ENCODE measurements around the gene CFAP44.

CFAP44 gene

GRCh38 chr3:113438224-113438623 is 3.1 kb downstream of the CFAP44 start:
- no peak overlapping the region for H3K4me3 ChIP-seq (ENCODE audit: low read depth in 1 of 2, low read length in 2 of 2)
- no peak overlapping the region for H3K27ac ChIP-seq (ENCODE audit: low read length)
- H3K4me1 ChIP-seq (ENCODE audit: control insufficient read depth in 1 of 2, insufficient read depth in 2 of 2, low read length in 2 of 2): no peaks in the 10 kb centered on the region
- H3K36me3 ChIP-seq (ENCODE audit: control insufficient read depth in 1 of 2, insufficient read depth in 2 of 2, low read length in 2 of 2): no peaks in the 10 kb centered on the region
- no peaks in the 10 kb centered on the region for H3K9me3 ChIP-seq (ENCODE audit: control insufficient read depth in 1 of 2, low read length in 2 of 2)
- H3K27me3 ChIP-seq (ENCODE audit: low read depth, low read length): no peaks in the 10 kb centered on the region

- Histone ChIP-seq H3K4me1 (ENCODE audit: control insufficient read depth in 1 of 2, insufficient read depth in 2 of 2, low read length in 2 of 2) (no peaks in the 10 kb centered on the region), H3K36me3 (ENCODE audit: control insufficient read depth in 1 of 2, insufficient read depth in 2 of 2, low read length in 2 of 2) (no peaks in the 10 kb centered on the region), H3K27ac (ENCODE audit: low read length) (no peak overlapping the region), H3K9me3 (ENCODE audit: control insufficient read depth in 1 of 2, low read length in 2 of 2) (no peaks in the 10 kb centered on the region), H3K4me3 (ENCODE audit: low read depth in 1 of 2, low read length in 2 of 2) (no peak overlapping the region), H3K27me3 (ENCODE audit: low read depth, low read length) (no peaks in the 10 kb centered on the region)
These were observed 3.9 kb downstream of the CFAP44 start for GRCh38 chr3:113437411-113437810.

GRCh38 chr3:113436809-113437208 is 4.5 kb downstream of the CFAP44 start:
- H3K27me3 ChIP-seq (ENCODE audit: low read depth, low read length): no peaks in the 10 kb centered on the region
- H3K27ac ChIP-seq (ENCODE audit: low read length): no peak overlapping the region
- H3K36me3 ChIP-seq (ENCODE audit: control insufficient read depth in 1 of 2, insufficient read depth in 2 of 2, low read length in 2 of 2): no peaks in the 10 kb centered on the region
- H3K9me3 ChIP-seq (ENCODE audit: control insufficient read depth in 1 of 2, low read length in 2 of 2): no peaks in the 10 kb centered on the region
- H3K4me1 ChIP-seq (ENCODE audit: control insufficient read depth in 1 of 2, insufficient read depth in 2 of 2, low read length in 2 of 2): no peaks in the 10 kb centered on the region
- no peak overlapping the region for H3K4me3 ChIP-seq (ENCODE audit: low read depth in 1 of 2, low read length in 2 of 2)

GRCh38 chr3:113431811-113432210 is 9.5 kb downstream of the CFAP44 start:
- H3K4me3 ChIP-seq (ENCODE audit: low read depth in 1 of 2, low read length in 2 of 2): no peak overlapping the region
- no peaks in the 10 kb centered on the region for H3K27me3 ChIP-seq (ENCODE audit: low read depth, low read length)
- no peaks in the 10 kb centered on the region for H3K4me1 ChIP-seq (ENCODE audit: control insufficient read depth in 1 of 2, insufficient read depth in 2 of 2, low read length in 2 of 2)
- peaks cover 0 to 3% of the 10 kb centered on the region in 2 donors for H3K36me3 ChIP-seq (ENCODE audit: control insufficient read depth in 1 of 2, insufficient read depth in 2 of 2, low read length in 2 of 2)
- H3K9me3 ChIP-seq (ENCODE audit: control insufficient read depth in 1 of 2, low read length in 2 of 2): no peaks in the 10 kb centered on the region
- H3K27ac ChIP-seq (ENCODE audit: low read length): no peak overlapping the region

GRCh38 chr3:113428581-113428980 is 12.7 kb downstream of the CFAP44 start:
- Histone ChIP-seq H3K4me1 (ENCODE audit: control insufficient read depth in 1 of 2, insufficient read depth in 2 of 2, low read length in 2 of 2) (no peaks in the 10 kb centered on the region), H3K9me3 (ENCODE audit: control insufficient read depth in 1 of 2, low read length in 2 of 2) (peaks cover 0 to 2% of the 10 kb centered on the region in 2 donors), H3K4me3 (ENCODE audit: low read depth in 1 of 2, low read length in 2 of 2) (no peak overlapping the region), H3K27me3 (ENCODE audit: low read depth, low read length) (no peaks in the 10 kb centered on the region), H3K27ac (ENCODE audit: low read length) (no peak overlapping the region), H3K36me3 (ENCODE audit: control insufficient read depth in 1 of 2, insufficient read depth in 2 of 2, low read length in 2 of 2) (peaks cover 8 to 23% of the 10 kb centered on the region in 2 donors)

GRCh38 chr3:113423699-113424098 is 17.6 kb downstream of the CFAP44 start:
- H3K27ac ChIP-seq (ENCODE audit: low read length): no peak overlapping the region
- H3K4me1 ChIP-seq (ENCODE audit: control insufficient read depth in 1 of 2, insufficient read depth in 2 of 2, low read length in 2 of 2): no peaks in the 10 kb centered on the region
- H3K9me3 ChIP-seq (ENCODE audit: control insufficient read depth in 1 of 2, low read length in 2 of 2): peaks cover 0 to 2% of the 10 kb centered on the region in 2 donors
- H3K4me3 ChIP-seq (ENCODE audit: low read depth in 1 of 2, low read length in 2 of 2): no peak overlapping the region
- H3K36me3 ChIP-seq (ENCODE audit: control insufficient read depth in 1 of 2, insufficient read depth in 2 of 2, low read length in 2 of 2): peaks cover 8 to 23% of the 10 kb centered on the region in 2 donors
- H3K27me3 ChIP-seq (ENCODE audit: low read depth, low read length): no peaks in the 10 kb centered on the region

- Histone ChIP-seq H3K36me3 (ENCODE audit: control insufficient read depth in 1 of 2, insufficient read depth in 2 of 2, low read length in 2 of 2) (peaks cover 8 to 16% of the 10 kb centered on the region in 2 donors), H3K4me3 (ENCODE audit: low read depth in 1 of 2, low read length in 2 of 2) (no peak overlapping the region), H3K9me3 (ENCODE audit: control insufficient read depth in 1 of 2, low read length in 2 of 2) (no peaks in the 10 kb centered on the region), H3K27ac (ENCODE audit: low read length) (no peak overlapping the region), H3K4me1 (ENCODE audit: control insufficient read depth in 1 of 2, insufficient read depth in 2 of 2, low read length in 2 of 2) (no peaks in the 10 kb centered on the region), H3K27me3 (ENCODE audit: low read depth, low read length) (no peaks in the 10 kb centered on the region)
These were observed 20.2 kb downstream of the CFAP44 start for GRCh38 chr3:113421082-113421481.

GRCh38 chr3:113409676-113410075 is 31.6 kb downstream of the CFAP44 start:
- H3K4me1 ChIP-seq (ENCODE audit: control insufficient read depth in 1 of 2, insufficient read depth in 2 of 2, low read length in 2 of 2): no peaks in the 10 kb centered on the region
- H3K4me3 ChIP-seq (ENCODE audit: low read depth in 1 of 2, low read length in 2 of 2): no peak overlapping the region
- H3K36me3 ChIP-seq (ENCODE audit: control insufficient read depth in 1 of 2, insufficient read depth in 2 of 2, low read length in 2 of 2): no peaks in the 10 kb centered on the region
- peaks cover 0 to 2% of the 10 kb centered on the region in 2 donors for H3K9me3 ChIP-seq (ENCODE audit: control insufficient read depth in 1 of 2, low read length in 2 of 2)
- H3K27ac ChIP-seq (ENCODE audit: low read length): no peak overlapping the region
- no peaks in the 10 kb centered on the region for H3K27me3 ChIP-seq (ENCODE audit: low read depth, low read length)

- Histone ChIP-seq H3K27ac (ENCODE audit: low read length) (no peak overlapping the region), H3K4me3 (ENCODE audit: low read depth in 1 of 2, low read length in 2 of 2) (no peak overlapping the region), H3K9me3 (ENCODE audit: control insufficient read depth in 1 of 2, low read length in 2 of 2) (no peaks in the 10 kb centered on the region), H3K36me3 (ENCODE audit: control insufficient read depth in 1 of 2, insufficient read depth in 2 of 2, low read length in 2 of 2) (no peaks in the 10 kb centered on the region), H3K4me1 (ENCODE audit: control insufficient read depth in 1 of 2, insufficient read depth in 2 of 2, low read length in 2 of 2) (no peaks in the 10 kb centered on the region), H3K27me3 (ENCODE audit: low read depth, low read length) (no peaks in the 10 kb centered on the region)
These were observed 36.1 kb downstream of the CFAP44 start for GRCh38 chr3:113405180-113405579.

GRCh38 chr3:113404637-113405036 is 36.7 kb downstream of the CFAP44 start:
- Histone ChIP-seq H3K27me3 (ENCODE audit: low read depth, low read length) (no peaks in the 10 kb centered on the region), H3K9me3 (ENCODE audit: control insufficient read depth in 1 of 2, low read length in 2 of 2) (no peaks in the 10 kb centered on the region), H3K36me3 (ENCODE audit: control insufficient read depth in 1 of 2, insufficient read depth in 2 of 2, low read length in 2 of 2) (no peaks in the 10 kb centered on the region), H3K4me1 (ENCODE audit: control insufficient read depth in 1 of 2, insufficient read depth in 2 of 2, low read length in 2 of 2) (no peaks in the 10 kb centered on the region), H3K4me3 (ENCODE audit: low read depth in 1 of 2, low read length in 2 of 2) (no peak overlapping the region), H3K27ac (ENCODE audit: low read length) (no peak overlapping the region)

Data from muscle layer of duodenum (tissue), 2 donors.